Germinal center (tissue), 1 donor: ENCODE data around the gene AKAP13.

Experiments used
- DNase-seq: peaks from one replicate; pipeline ENCODE4 v3.0.0; 2012; ENCODE audit warnings: mixed read lengths, low spot score

Gene AKAP13

DNA sequence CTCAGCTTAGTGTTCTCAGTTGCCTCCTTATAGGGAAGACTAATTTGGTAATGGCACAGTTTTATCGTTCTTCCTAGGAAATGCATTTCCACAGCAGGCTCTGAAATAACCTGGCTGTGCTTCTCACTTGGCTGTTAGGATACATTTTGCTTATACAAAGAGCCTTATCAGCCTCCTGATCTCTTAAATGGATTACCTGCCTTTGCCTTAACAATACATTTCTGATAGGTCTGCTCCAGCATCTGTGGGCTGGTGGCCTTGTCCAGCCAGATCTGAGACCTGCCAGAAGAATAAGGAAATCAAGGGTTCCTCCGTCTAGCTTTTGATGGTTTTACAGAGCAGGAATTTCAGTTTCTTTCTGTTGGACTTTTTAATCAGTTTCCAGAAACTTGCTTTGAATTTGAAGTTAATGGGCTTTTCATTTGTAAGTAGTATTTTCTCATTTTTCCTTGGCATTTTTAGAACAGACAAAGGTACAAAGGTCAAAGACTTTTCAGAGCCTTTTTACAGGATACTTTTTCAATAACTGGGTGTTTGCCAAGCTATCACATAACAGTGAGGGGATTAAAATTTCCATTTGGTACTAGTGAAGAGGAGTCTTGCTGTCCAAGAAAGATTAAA is 116.3 kb downstream of the AKAP13 start:
- no peak for DNase-seq

DNA sequence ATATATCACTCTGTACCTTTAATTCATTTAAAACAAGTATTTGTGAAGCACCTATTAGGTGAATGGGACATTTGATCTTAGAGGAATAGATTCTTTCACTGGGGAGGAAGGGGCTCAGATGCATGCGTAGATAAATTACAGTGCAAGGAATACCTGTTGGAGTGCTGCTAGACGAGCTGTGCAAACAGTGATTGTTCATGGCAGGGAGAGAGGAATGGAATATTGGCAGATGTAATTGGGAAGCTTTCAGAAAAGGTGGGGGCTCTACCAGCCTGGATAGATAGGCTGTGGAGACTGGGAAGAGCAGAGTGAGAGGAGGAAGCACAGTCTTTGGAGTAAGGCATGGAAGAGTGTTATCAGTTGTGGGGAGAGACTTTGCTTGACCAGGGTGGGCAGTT is 116.8 kb downstream of the AKAP13 start:
- DNase-seq: no peak

DNA sequence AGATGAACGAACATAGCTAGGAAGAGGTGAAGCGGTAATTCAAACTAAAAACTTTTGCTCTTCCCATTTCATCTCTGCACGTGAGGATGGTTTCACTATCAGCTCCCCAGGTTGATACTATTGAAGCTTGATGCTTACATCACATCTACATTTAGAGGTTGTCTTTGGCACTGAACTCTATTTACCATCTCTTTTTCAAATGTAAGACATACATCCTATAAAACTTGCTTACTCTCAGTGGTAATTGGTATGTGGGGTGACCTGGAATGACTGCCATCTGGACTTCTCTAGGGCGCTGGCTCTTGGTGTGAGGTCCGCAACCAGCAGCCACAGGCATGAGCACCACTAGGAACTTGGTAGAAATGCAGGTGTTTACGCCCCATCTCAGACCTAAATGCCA is 118.1 kb downstream of the AKAP13 start:
- no peak for DNase-seq

DNA sequence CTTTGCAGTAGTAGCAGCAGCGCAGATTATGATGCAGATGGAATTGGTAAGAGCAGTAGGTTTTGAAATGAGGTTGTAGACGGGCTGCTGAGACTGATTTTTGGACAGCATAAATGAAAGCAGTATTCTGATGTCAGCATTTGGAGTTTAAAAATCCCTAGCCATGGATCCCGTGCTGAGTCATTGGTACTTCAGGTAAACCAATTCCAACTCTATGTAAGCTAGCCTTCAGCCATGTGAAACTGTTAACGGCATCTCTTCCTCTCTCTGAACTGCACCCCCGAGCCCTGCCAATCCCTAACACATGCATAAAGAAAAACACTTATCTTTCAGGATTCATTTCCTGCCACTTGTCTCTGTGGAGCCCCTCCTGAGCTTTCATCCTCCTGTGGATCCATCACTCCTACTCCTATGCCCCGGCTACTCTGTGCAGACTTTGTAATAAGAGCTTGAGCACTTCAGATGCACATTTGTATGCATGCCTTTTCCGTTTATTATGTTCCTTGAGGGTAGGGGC is 119.0 kb downstream of the AKAP13 start:
- DNase-seq: no peak

DNA sequence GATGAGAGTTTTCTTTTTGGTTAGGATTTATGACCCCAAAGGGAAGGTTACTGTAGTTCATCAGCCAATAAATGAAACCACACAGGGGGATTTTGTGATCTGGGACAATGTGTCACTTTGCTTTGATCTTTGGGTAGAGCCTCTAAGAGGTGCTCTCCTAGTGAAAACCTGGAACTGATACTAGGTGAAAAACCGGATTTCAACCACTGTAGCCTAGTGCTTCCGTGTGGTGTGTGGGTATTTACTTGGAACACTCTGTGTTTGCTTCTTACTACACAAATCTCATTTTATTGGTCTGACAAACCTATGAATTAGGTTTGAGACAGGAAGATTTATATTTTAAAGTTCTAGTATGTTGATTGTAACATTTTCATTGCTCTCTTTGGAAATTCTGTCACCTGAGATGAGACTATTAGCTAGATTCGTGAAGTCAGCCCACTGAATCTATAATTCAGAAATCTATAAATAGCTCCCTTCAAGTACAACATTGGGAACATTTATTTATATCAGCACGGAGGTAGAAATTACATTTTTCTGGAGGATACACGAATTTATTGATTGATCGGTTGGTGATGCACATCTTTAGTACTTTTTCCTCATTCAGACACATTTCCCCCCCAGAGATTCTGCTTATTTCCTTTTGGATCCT is 119.8 kb downstream of the AKAP13 start:
- no peak for DNase-seq

DNA sequence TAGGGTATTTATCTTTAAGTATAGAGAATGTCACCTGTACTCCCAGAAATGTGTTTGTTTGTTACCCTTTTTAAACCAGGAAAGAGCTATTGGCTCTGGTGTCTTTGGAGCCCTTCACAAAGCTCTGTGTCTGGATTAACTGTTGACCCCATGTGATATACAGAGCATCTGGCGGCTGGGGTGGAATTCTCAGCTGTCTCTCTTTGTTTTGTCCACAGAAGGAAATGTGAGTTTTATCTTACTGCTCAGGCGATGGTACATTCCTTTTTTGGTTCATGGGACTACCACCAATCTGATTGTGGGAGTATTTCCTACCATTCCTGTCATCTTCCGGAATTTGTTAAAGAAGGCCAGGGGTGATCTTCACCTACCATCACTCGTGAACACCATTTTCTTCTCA is 120.3 kb downstream of the AKAP13 start:
- DNase-seq: no peak

DNA sequence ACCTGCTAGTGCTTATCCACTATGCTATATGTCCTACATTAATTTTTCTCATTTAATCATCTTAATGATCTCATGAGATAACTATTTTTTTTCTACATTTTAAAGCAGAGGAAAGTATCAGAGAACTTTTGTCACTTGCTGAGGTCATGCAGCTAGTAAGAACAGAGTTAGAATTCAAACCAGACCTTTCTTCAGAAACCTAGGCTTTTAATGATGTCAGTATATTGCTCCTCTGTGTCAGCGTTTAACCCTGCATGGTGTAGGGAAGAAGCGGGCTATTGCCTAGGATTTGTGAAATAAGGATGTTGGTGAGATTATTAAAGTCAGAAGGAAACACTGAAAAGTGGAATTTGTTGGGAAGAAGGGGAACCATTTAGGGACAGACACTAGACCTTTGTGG is 121.2 kb downstream of the AKAP13 start:
- DNase-seq: no peak

DNA sequence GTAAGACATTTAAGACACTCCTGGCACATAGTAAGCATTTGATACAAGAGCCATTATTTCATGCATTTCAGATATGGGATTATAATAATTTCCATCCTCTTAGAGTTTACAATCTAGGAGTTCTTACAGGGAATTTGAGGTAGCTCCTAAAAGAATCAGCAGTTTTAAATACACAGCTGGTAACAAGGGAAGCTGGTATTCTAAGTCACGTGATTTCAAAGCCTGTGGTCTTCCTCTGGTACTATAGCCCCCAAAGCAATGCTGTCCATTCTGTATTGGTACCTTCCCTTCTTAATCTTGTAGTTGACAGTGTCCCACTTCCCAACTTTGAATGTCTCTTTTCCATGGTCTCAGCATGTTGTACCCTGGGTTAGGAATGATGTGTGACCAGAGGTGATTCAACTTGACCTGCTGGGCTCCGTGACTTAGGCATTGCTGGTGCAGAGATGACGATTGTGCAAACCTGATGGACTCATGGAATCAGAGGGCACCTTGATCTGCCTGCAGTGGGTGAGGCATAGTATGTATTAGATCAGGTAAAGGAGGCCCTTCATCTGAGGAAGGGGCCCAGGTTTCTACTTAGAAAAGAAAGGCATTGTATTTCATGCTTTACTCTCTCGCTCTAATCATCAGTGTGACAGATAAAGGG is 122.9 kb downstream of the AKAP13 start:
- DNase-seq: no peak

DNA sequence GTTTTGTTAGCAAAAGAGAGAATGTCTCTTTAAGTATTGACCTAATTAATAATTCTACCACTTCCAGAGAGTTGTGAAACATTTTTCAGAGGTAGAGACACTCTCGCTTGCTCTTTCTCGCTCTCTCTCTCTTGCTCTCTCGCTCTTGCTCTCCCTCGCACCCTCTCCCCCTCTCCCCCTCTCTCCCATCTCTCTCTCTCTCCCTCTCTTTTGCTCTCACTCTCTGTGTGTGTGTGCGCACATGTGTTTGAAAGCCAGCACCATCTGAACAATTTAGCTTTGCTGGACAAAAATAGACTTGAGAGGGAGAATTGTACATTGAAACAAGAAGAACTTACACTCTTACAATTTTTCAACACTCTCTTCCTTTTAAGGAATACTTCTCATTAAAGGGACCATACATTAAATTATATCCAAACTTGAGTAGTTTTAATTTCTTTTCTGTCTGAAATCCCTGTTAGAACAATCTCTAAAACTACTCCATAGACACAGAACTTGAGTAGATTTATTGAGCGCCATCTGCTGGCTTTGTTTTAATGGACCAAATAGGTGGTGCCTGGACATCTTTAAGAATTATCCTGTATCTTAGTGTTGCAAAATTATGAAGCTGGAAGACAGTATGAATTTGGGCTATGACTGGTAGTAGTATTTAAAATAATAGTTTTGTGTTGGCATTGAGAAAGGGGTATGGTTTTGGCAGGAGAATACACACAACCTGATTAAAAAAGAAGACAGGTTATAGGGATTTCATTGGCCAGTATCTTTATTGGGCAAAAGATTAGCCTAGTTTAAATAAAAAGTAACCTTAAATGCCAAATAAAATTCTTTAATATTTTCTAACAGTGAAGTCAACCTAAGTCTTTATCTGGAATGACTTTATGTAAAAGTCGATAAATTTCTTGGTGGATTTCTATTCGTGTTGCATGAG is 124.6 kb downstream of the AKAP13 start:
- peak; percentile 39 for DNase-seq

DNA sequence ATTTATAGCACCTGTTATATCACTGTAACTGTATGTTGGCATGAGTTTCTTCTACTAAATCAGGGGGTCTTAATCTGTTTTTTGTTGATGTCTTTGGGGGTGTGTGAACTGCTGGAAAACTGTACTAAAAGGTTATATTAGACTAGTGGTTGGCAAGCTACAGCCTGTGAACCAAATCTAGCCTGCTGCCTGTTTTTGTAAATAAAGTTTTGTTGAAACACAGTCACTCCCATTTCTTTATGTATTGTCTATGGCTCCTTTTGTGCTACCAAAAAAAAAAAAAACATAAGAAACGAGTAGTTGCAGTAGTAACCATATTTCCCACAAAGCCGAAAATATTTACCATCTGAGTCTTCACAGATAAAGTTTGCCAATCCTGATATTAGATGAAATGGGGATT is 126.7 kb downstream of the AKAP13 start:
- no peak for DNase-seq

DNA sequence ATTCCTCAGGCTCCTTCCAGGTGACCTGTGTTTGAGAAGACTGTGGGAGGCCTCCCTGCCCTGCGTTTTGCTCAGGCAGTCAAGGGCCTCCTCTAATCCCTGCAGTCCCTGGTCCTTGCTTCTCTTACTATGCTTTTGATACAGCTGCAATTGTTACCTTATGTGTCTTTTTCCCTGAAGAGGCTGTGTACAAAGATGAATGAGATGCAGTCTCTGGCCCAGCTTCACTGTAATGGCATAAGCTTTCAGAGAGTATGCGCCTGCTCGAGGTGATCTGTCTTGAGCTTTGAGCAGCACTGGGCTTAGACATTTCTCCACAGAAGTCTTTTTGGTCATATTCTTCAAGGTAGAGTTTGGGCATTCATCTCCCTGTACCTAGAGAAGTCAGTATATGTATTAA is 129.6 kb downstream of the AKAP13 start:
- DNase-seq: no peak

DNA sequence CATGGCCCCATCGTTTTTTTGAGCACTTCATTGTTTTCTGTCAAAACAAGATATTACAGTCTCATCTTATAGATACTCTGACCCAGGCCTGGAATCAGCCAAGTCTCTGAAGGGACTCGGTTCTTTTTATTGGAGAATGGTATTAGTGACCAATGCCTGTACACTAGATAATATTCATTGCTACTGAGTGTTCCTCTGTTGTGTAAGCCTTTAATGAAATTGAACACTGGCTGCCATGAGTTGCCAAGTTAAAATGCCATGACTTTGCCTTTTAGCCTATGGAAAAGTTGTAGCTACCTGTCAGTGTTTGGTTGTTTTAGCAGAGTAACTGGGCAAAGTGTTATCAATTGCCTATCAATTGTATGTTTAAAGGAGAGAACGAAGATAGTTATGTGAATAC is 134.0 kb downstream of the AKAP13 start:
- DNase-seq: no peak

DNA sequence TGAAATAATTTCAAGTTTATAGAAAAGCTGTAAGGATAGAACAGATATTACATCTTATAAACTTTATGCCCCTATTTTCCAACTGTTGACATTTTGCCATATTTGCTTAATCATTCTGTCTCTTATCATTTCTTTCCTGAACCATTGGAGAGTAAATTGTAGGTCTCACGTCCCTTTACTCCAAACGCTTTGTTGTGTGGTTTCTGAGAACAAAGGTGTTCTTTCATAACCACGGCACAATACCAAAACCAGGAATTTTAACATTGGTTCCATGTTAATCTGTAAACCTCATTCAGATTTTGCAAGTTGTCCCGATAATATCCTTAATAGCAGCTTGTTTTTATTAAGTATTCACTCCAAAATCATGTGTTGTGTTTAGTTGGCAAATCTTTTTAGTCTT is 134.8 kb downstream of the AKAP13 start:
- DNase-seq: no peak

DNA sequence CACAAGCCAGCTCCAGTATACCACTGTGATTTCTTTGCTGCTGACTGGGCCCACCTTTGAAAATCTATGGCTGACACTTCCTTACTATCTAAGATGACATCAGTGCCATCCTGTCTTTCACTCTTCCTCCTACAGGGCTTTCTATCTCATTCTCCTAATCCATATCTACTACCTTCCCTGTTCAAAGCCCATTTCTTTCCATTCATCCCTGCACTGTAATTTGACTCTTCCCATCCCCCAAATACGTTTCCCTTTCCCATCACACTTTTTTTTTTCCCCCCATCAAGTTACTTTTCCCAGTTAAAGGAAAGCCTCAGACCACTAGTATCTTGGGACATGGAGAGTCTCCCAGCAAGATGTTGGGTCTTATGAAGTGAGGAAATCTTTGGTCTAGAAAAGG is 136.7 kb downstream of the AKAP13 start:
- DNase-seq: no peak

DNA sequence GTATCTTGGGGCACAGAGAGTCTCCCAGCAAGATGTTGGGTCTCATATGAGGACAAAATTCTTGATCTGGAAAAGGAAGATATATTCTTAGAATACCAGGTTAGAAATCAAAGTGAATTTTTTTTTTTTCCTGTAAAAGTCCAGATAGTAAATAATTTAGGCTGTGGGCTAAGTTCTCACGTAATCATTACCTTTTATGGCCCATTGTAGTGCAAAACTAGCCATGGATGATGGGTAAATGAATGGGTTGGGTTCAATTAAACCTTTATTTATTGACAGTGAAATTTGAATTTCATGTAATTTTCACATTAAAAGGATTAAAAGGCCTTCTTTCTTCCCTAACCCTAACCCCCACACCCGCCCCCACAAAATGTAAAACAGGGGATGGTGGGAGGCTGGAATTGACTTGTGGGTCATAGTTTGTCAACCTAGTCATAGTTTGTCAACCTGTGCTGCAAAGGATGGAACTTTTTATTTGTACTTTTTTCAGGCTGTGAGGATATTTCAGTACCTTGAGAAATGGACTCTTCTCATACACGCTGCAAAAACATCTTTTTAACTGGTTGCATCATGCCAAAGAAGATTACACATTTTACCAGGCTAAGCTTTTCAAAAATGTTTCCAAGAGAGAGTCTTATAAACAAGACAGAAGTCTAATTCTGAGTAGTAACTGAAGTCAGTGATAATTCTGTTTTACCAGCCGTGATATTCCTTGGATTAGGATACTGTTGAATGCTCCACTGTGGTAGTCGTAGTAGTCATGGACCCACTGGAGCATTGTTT is 138.8 kb downstream of the AKAP13 start:
- DNase-seq: no peak

DNA sequence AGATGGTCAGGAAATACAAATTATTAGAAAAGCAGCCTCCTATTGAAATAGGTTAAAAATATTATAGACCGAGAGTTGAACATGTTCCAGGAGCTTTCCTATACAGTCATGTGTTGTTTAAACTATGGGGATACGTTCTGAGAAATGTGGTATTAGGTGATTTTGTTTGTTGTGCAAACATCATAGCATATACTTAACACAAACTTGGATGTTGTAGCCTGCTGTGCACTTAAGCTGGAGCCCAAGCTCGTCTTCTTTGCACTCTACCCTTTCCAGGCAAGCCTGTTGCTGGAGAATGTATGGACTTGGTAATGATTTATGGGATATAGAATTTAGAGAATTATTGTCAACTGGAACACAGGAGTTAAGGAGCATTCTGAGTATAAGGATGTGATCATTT is 140.2 kb downstream of the AKAP13 start:
- no peak for DNase-seq

DNA sequence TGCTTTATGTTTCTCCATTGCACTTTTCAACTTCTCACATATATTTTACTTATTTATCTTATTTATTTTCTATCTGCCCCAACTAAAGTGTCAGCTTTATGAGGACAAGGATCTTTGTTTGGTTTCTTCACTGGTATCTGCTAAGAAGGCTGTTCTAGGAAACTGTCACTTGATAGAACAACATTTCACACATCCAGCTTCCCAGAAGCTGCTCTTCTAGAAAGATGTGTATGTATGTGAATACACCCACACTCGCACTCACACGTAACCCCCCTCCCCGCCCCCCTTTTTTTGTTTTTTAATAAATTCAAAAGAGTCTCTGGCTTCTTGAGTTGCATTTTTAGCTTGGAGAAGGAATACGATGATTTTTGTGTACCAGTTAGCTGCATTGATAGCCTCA is 143.1 kb downstream of the AKAP13 start:
- no peak for DNase-seq

DNA sequence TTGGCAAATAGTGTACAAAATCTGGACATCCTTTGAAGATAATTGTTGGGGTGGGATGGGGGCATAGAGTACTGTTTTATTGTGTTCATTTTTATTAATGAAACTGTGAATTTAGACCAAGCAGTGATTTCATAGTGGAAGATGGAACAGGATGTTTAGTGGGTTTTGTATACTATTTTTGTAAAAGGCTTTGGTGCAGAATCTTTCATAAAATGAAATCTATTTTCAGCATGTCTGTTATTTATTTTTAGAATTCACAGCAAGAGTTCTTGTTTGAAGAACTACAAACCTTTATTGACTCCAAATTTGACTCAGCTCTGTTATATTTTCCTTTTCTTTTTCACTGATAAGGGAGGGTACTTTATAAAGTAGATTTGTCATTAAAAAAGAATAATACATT is 145.4 kb downstream of the AKAP13 start:
- DNase-seq: no peak

DNA sequence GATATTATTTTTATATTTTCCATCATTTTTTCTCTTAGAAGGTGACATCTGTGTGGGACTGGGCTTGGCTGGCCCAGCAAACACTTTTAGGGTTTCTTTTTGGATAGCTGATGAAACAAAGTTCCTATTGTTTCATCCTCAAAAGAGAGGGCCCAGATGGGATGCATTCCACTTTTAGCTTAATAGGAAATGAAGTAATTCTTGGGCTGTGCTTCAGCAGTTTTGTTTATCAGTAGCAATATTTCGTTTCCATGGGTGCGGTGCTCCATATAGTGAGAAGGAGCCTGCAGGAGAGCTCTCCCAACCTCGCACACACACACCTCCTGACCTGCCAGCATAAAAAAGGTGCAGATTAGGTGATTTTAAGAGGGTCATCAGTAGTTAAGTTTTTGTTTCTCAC is 147.5 kb downstream of the AKAP13 start:
- DNase-seq: no peak

DNA sequence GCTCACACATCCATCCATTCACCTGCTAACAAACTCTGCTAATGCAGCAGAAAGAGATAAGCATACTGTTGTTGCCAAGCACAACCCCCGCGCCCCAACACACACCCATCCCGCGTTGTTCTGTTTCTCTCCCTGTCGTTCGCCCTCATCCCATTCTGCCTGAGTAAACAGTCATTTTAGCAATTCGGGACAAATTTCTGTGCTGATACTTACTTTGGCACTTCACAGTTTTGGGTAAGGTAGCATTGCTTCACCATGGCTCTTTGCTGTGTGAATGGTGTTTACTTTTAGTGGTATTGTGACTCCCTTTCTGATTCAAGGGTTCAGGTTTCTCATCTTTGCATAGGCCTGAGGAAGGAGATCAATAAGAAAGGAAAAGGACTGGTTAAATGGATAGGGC is 149.7 kb downstream of the AKAP13 start:
- DNase-seq: no peak

DNA sequence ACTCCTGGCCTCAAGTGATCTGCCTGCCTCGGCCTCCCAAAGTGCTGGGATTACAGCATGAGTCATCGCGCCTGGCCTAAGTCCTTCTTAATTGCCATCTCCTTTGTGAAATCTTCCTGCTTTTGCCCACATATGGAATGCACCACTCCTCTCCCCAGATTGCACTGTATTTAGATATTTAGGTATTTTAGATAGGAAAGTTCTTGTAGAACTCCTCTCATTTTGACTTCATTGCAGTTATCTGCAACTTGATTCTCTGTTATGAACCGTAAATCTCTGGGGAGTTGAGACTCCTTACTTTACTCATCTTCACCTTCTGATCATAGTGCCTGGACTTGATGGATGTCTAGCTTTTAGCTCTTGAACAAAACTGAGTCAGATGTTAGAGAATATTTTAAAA is 150.7 kb downstream of the AKAP13 start:
- DNase-seq: no peak

DNA sequence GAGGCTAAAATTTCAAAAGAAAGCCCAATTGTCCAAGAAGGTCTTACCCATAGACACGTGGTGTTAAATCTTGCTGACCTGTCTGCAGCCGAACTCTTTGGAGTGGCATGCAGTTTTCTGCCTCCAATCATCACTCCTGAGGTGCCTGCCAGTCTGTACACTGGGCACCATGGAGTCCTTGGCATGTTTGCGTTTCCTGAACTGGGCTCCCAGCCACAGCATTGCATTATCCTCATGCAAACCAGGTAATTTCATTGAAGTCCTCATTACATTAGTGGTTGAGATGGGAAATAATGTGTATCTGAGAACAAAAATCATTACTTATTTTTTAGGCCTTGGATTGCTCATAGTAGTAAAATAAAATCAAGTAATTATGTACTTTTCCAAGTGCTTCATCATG is 152.3 kb downstream of the AKAP13 start:
- DNase-seq: no peak
